NT2/D1 (cell line): ENCODE data around the gene LMO3.

Experiments
- DNase-seq: peaks from one replicate; pipeline ENCODE4 v3.0.0-alpha.2; 2011; ENCODE audit warnings: low read depth, low spot score
- H3K27me3 ChIP-seq: 2 replicates; pipeline ENCODE4 v1.6.0; 2011; ENCODE audit warnings: mild to moderate bottlenecking; ENCODE audit not compliant: insufficient read length, insufficient read depth
- H3K36me3 ChIP-seq: 2 replicates; pipeline ENCODE4 v1.6.1; 2011; ENCODE audit warnings: mild to moderate bottlenecking, low read length, mixed read lengths; ENCODE audit not compliant: insufficient read depth, insufficient read length
- H3K4me1 ChIP-seq: 2 replicates; pipeline ENCODE4 v1.5.1; 2011; ENCODE audit not compliant: insufficient read depth, insufficient read length
- H3K4me3 ChIP-seq: 2 replicates; pipeline ENCODE4 v1.5.1; 2011; ENCODE audit warnings: low read depth; ENCODE audit not compliant: insufficient read length
- H3K9ac ChIP-seq: 2 replicates; pipeline ENCODE4 v1.6.0; 2011; ENCODE audit warnings: low read depth; ENCODE audit not compliant: insufficient read length
- H3K9me3 ChIP-seq: 2 replicates; pipeline ENCODE4 v1.5.1; 2011; ENCODE audit warnings: mild to moderate bottlenecking, low read length; ENCODE audit not compliant: insufficient read depth
- SUZ12 ChIP-seq: IDR thresholded peaks from 2 replicates; pipeline ENCODE4 v1.6.1; 2011; ENCODE audit not compliant: insufficient read length, insufficient read depth; ENCODE audit errors: extremely low read depth
- YY1 ChIP-seq: IDR thresholded peaks from 2 replicates; pipeline ENCODE4 v1.6.1; 2011; ENCODE audit not compliant: insufficient read length, insufficient read depth
- ZNF274 ChIP-seq: IDR thresholded peaks from 2 replicates; pipeline ENCODE4 v1.6.1; 2011; ENCODE audit warnings: mild to moderate bottlenecking, low read depth, low read length

LMO3 gene

DNA sequence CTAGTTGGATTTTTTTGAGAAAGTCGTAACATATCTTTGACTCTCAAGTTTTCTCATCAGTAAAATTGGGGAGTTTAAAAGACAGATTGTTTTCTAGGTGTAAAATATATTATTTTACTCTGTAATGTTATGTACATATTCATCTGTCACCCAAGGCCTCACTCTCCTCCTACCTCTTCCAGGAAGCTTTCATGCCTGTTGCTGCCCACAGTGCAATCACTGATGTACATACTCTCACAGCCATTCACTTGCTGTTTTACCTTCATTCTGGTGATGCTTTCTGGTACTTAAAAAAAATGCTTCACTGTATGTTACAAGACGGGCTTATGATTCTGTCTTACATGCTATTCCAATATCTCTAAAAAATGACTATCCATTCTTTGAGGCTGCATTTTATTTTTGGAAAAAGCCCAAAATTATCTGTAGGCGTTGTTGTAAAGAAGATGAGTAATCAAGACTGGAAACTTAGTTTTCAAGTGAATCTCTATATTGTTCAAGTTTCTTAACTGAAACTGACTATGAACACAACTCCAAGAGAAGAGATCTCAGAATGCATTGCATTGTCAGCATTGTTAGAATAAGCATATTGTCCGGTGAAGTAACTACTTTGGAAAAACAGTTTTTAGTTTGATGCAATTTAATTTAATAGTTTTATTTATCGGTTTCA is 82.5 kb downstream of the LMO3 start:
- Histone ChIP-seq H3K9ac (no peak overlapping the region), H3K4me1 (no peaks in the 10 kb centered on the region), H3K9me3 (no peaks in the 10 kb centered on the region), H3K27me3 (no peaks in the 10 kb centered on the region), H3K36me3 (no peaks in the 10 kb centered on the region), H3K4me3 (no peak overlapping the region)
- DNase-seq, result no peak
- no peak for TF ChIP-seq ZNF274
- no peak for TF ChIP-seq SUZ12
- no peak for TF ChIP-seq YY1

DNA sequence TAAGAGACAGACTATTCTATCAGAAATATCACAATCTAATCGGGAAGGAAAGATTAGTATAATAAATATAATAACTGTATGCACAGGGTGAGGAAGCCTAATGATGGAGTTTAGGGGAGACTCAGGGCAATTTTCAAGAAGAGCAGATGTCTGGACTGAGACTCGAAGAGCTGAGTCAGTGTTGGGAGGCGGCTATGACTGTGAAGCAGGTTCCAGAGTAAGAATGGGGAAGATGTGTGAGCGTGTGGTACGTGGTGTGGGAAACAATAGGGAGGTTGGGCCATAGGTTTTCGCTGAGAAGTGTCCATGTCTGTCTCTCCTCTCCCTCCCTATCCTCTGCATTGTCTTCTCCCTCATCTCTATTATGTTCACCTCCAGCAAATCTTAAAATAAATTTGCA is 85.6 kb downstream of the LMO3 start:
- Histone ChIP-seq H3K4me1 (no peaks in the 10 kb centered on the region), H3K4me3 (no peak overlapping the region), H3K9ac (no peak overlapping the region), H3K27me3 (no peaks in the 10 kb centered on the region), H3K36me3 (no peaks in the 10 kb centered on the region), H3K9me3 (no peaks in the 10 kb centered on the region)
- TF ChIP-seq SUZ12 (no peak), ZNF274 (no peak), YY1 (no peak)
- no peak for DNase-seq

DNA sequence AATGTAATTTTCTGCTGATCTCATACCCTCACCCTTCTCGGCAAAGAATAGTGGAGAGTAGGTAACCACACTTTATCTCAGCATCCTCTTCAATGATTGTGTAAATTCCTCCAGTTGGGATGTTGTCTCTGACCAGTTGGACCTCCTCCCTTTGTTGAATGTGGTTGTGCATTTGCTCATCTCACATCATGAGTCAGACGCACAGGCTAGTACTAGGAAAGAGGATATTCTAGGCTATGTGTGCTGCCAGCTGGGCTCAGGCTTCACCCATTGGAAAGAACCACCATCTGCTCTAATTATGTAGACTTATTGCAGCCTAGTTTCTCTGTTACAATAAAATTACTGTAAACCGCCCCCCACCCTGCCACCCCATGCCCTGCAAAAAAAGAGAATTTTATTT is 90.3 kb downstream of the LMO3 start:
- Histone ChIP-seq H3K9ac (no peak overlapping the region), H3K36me3 (no peaks in the 10 kb centered on the region), H3K4me3 (no peak overlapping the region), H3K27me3 (no peaks in the 10 kb centered on the region), H3K9me3 (no peaks in the 10 kb centered on the region), H3K4me1 (no peaks in the 10 kb centered on the region)
- DNase-seq, result no peak
- TF ChIP-seq YY1, result no peak
- TF ChIP-seq SUZ12, result no peak
- no peak for TF ChIP-seq ZNF274

DNA sequence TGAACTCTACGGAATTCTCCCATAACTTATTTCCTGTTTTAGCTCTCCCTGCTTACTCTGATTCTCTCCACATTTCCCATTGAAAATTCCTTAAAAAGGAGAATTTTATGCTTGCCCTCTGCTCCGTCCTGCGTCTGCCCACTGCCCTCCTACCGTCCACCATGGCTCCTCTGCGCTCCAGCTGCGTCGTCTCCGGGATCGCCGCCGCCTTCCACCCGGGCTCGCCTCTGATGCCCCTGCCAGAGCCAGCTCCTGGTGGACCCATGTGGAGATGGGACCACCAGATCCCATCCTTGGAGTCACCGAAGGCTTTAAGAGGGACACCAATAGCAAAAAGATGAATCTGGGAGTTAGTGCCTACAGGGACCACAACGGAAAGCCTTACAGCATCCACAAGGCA is 92.7 kb downstream of the LMO3 start:
- Histone ChIP-seq H3K9me3 (no peaks in the 10 kb centered on the region), H3K9ac (no peak overlapping the region), H3K27me3 (no peaks in the 10 kb centered on the region), H3K4me3 (no peak overlapping the region), H3K36me3 (no peaks in the 10 kb centered on the region), H3K4me1 (no peaks in the 10 kb centered on the region)
- TF ChIP-seq SUZ12 (no peak), YY1 (no peak), ZNF274 (no peak)
- DNase-seq, result no peak

DNA sequence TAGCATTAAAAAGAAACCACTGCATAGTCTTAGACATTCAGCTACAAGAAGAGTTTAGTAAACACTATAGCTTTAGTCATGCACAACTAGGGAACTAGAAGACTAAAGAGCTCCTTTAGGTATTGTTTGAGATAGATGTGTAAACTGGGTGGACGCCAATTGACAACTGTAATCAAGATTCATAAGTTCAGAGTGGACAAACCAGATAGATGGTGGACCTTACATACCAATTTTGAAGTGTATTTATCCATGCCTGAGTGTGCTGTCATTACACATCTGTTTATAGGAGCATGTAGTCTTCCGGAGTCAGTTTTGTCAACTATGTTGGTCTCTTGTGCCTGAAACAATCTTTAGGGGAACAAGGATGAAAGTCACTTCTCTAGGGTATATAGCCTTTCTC is 96.6 kb downstream of the LMO3 start:
- TF ChIP-seq SUZ12 (no peak), ZNF274 (no peak)
- H3K9me3 ChIP-seq, result no peaks in the 10 kb centered on the region
- no peaks in the 10 kb centered on the region for H3K27me3 ChIP-seq
- DNase-seq, result no peak
- no peak overlapping the region for H3K4me3 ChIP-seq
- no peak overlapping the region for H3K9ac ChIP-seq
- no peaks in the 10 kb centered on the region for H3K4me1 ChIP-seq
- no peaks in the 10 kb centered on the region for H3K36me3 ChIP-seq

GRCh38 chr12:16506394-16506793 is 99.6 kb downstream of the LMO3 start:
- TF ChIP-seq ZNF274, result no peak
- TF ChIP-seq SUZ12, result no peak
- no peak for TF ChIP-seq YY1
- no peaks in the 10 kb centered on the region for H3K9me3 ChIP-seq
- no peak overlapping the region for H3K4me3 ChIP-seq
- DNase-seq, result no peak
- H3K4me1 ChIP-seq, result no peaks in the 10 kb centered on the region
- H3K9ac ChIP-seq, result no peak overlapping the region
- no peaks in the 10 kb centered on the region for H3K36me3 ChIP-seq
- no peaks in the 10 kb centered on the region for H3K27me3 ChIP-seq

GRCh38 chr12:16504200-16504599 is 101.8 kb downstream of the LMO3 start:
- TF ChIP-seq SUZ12, result no peak
- TF ChIP-seq ZNF274, result no peak
- TF ChIP-seq YY1, result no peak

More at GRCh38 chr12:16504200-16504599, 101.8 kb downstream of the LMO3 start:
- H3K4me3 ChIP-seq, result no peak overlapping the region
- H3K9me3 ChIP-seq, result no peaks in the 10 kb centered on the region
- no peak overlapping the region for H3K9ac ChIP-seq
- H3K27me3 ChIP-seq, result no peaks in the 10 kb centered on the region
- no peaks in the 10 kb centered on the region for H3K36me3 ChIP-seq
- no peak for DNase-seq
- no peaks in the 10 kb centered on the region for H3K4me1 ChIP-seq
